ACHN (cell line): ENCODE measurements around the gene BRSK2.

Experiments
- DNase-seq: peaks from one replicate; pipeline ENCODE4 v3.0.0-alpha.2; 2015
- in situ Hi-C: cut with HindIII; loops from 2 replicates; pipeline ENCODE4 v1.10.0; 2017; ENCODE audit warnings: low sequenced_read_pairs, low pct_ligation_motif_present, low pct_unique_long_range_greater_than_20kb

BRSK2 gene

GRCh38 chr11:1480555-1481482, 91.1 kb downstream of the BRSK2 start:
- no peak for DNase-seq
- in situ Hi-C loops: no loop called here

- no peak for DNase-seq
- in situ Hi-C loops: no loop called here
These were observed 91.7 kb downstream of the BRSK2 start for GRCh38 chr11:1481483-1481825.

- no peak for DNase-seq
- in situ Hi-C loops: no loop called here
These were observed 92.2 kb downstream of the BRSK2 start for GRCh38 chr11:1481861-1482441.

- no peak for DNase-seq
- in situ Hi-C loops: no loop called here
These were observed 93.1 kb downstream of the BRSK2 start for GRCh38 chr11:1482581-1483444.

- no peak for DNase-seq
- in situ Hi-C loops: no loop called here
These were observed 93.8 kb downstream of the BRSK2 start for GRCh38 chr11:1483445-1483961.

- DNase-seq: no peak
- in situ Hi-C loops: no loop called here
These were observed 94.4 kb downstream of the BRSK2 start for GRCh38 chr11:1484061-1484671.

GRCh38 chr11:1484695-1485503, 95.2 kb downstream of the BRSK2 start:
- no peak for DNase-seq
- in situ Hi-C loops: no loop called here

- no peak for DNase-seq
- in situ Hi-C loops: no loop called here
These were observed 95.8 kb downstream of the BRSK2 start for GRCh38 chr11:1485504-1485885.

- in situ Hi-C loops: no loop called here
- DNase-seq: no peak
These were observed 96.5 kb downstream of the BRSK2 start, which contains the start of gene MOB2 for GRCh38 chr11:1486054-1486825. TSS of gene MOB2 (minus strand) at chr11:1486779. CDS start at chr11:1486556, 223 bp downstream.

- no peak for DNase-seq
- in situ Hi-C loops: no loop called here
These were observed 97.5 kb downstream of the BRSK2 start for GRCh38 chr11:1487091-1487850.

- DNase-seq: no peak
- in situ Hi-C loops: no loop called here
These were observed 98.3 kb downstream of the BRSK2 start for GRCh38 chr11:1487851-1488574.

GRCh38 chr11:1488575-1489180, 98.9 kb downstream of the BRSK2 start:
- in situ Hi-C loops: no loop called here
- DNase-seq: no peak

- in situ Hi-C loops: no loop called here
- DNase-seq: no peak
These were observed 100.9 kb downstream of the BRSK2 start for GRCh38 chr11:1490651-1491050.

- in situ Hi-C loops: no loop called here
- DNase-seq: no peak
These were observed 101.6 kb downstream of the BRSK2 start for GRCh38 chr11:1491379-1491778.

- in situ Hi-C loops: no loop called here
- no peak for DNase-seq
These were observed 104.0 kb downstream of the BRSK2 start for GRCh38 chr11:1493650-1494244.
